Measurements from ENCODE around the gene NF1. TPM values are rescaled to one million over a fixed set of nuclear protein-coding genes. Genes with fewer than 3 reads are reported as not detected.

Gene NF1
- total and polyA plus RNA-seq, 4 donors: 8.4 to 116 (median 25.5) TPM

DNA sequence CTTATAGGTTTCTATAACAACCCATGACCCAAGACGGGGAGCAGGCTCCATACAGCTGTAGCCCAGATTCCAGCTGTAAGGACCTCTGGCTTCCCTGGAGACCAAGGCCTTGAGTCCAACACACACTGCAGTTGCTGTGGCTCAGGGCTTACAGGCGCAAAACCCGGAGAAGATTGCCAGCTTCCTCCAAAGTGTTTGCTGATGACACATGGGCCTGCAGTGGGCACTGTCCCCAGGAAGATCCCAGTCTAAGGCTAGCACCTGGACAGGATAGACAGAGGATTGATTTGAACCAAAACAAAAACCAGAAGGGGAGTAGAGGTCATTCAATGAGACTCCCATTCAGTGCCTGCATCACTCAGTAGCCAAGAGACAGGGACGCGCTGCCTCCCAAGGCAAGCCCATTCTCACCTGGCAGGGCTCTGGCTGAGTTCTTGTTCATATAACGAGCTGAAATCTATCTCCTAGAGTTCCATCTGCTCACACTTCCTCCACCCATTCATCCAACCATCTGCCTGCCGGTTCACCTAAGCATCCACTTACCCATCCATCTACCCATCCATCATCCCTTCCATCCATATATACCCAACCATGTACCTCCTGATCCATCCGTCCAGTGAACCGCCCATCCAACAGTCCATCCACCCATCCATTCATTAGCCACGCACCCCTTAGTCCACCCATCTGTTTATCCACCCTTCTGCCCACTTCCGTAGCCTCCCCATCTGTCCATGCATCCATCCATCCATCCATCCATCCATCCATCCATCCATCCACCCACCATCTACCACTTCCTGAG lies 306.9 kb downstream of the NF1 start:
- TF ChIP-seq, protein P1, sequence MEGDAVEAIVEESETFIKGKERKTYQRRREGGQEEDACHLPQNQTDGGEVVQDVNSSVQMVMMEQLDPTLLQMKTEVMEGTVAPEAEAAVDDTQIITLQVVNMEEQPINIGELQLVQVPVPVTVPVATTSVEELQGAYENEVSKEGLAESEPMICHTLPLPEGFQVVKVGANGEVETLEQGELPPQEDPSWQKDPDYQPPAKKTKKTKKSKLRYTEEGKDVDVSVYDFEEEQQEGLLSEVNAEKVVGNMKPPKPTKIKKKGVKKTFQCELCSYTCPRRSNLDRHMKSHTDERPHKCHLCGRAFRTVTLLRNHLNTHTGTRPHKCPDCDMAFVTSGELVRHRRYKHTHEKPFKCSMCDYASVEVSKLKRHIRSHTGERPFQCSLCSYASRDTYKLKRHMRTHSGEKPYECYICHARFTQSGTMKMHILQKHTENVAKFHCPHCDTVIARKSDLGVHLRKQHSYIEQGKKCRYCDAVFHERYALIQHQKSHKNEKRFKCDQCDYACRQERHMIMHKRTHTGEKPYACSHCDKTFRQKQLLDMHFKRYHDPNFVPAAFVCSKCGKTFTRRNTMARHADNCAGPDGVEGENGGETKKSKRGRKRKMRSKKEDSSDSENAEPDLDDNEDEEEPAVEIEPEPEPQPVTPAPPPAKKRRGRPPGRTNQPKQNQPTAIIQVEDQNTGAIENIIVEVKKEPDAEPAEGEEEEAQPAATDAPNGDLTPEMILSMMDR (IDR thresholded peaks at IDR 0.05; ENCODE audit: control extremely low read depth, extremely low read depth): no peak
- no peaks in the 10 kb centered on the region for H3K4me1 ChIP-seq (ENCODE audit: control insufficient read depth in 5 of 5, insufficient read depth in 5 of 5, low read length in 5 of 5)
- H3K27ac ChIP-seq (ENCODE audit: low read depth in 1 of 2, low read length in 1 of 2): no peak overlapping the region

DNA sequence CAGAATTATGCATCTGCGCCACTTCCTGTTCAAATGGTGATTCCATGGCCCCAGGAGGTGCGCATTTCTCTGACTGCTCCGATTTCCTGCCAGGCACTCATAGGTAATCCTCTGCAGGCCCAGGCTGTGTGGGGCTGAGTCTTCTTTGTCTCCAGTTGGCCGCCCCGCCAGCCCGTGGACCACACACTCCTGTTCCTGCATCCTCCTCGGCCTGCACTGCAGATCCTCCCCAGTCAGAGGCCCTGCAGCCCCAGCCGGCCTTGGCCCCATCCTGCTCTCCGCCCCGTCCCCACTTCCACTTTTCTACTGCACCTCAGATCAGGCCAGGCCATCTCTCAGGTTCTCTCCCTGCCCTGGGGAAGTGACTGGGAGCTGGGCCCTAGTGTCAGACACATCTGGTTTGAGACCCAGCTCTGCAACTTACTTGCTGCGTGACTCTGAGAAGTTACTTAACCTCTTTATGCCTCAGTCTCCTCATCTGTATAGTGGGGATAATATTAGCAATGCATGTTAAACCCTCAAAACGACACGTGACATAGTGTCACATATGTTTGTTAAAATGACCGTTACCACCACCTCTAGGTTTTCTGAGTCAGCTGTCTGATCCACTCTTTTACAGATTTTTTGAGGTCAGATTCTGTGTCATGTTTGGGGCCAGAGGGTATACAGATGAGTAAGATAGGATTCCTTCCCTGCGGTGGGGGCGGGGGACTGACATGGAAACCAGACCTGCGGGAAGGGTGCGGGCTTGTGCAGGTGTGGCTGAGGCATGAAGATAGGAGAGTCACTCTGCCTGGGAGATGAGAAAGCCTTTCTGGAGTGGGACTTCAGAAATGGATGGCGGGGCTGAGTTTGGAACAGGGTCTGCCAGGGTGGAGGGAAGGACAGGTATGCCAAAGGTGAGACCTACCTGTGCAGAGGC lies 309.5 kb downstream of the NF1 start:
- H3K9ac ChIP-seq (ENCODE audit: insufficient read depth in 1 of 2, low read length in 2 of 2): no peak overlapping the region
- H3K27me3 ChIP-seq (ENCODE audit: control insufficient read depth in 3 of 3, insufficient read depth in 3 of 3, low read length in 2 of 3): peaks cover 0 to 2% (median 0%) of the 10 kb centered on the region in 3 donors
- 66 to 79% methylated on average over 19 of the region's 19 CpGs for WGBS, 2 donors
- no peak overlapping the region for H3K27ac ChIP-seq (ENCODE audit: low read depth in 1 of 2, low read length in 1 of 2)
- H3K4me3 ChIP-seq: no peak overlapping the region
- H3K4me1 ChIP-seq (ENCODE audit: control insufficient read depth in 5 of 5, insufficient read depth in 5 of 5, low read length in 5 of 5): no peaks in the 10 kb centered on the region
- TF ChIP-seq, protein P1 (IDR thresholded peaks at IDR 0.05; ENCODE audit: control extremely low read depth, extremely low read depth): no peak
- no peaks in the 10 kb centered on the region for H3K9me3 ChIP-seq (ENCODE audit: control insufficient read depth in 4 of 4, insufficient read depth in 3 of 4, low read length in 3 of 4)
- no peaks in the 10 kb centered on the region for H3K36me3 ChIP-seq (ENCODE audit: control insufficient read depth in 4 of 4, insufficient read depth in 4 of 4, low read length in 4 of 4)
- no peak for DNase-seq
- no peak for ATAC-seq (ENCODE audit: insufficient read depth, low FRiP score)

More for the DNA sequence above, 306.9 kb downstream of the NF1 start:
- no peak overlapping the region for H3K9ac ChIP-seq (ENCODE audit: insufficient read depth in 1 of 2, low read length in 2 of 2)
- 85 to 94% methylated on average over 11 of the region's 11 CpGs for WGBS, 2 donors
- ATAC-seq (ENCODE audit: insufficient read depth, low FRiP score) (no peak), DNase-seq (no peak)
- no peak overlapping the region for H3K4me3 ChIP-seq
- peaks cover 0 to 2% (median 0%) of the 10 kb centered on the region in 3 donors for H3K27me3 ChIP-seq (ENCODE audit: control insufficient read depth in 3 of 3, insufficient read depth in 3 of 3, low read length in 2 of 3)
- H3K9me3 ChIP-seq (ENCODE audit: control insufficient read depth in 4 of 4, insufficient read depth in 3 of 4, low read length in 3 of 4): no peaks in the 10 kb centered on the region
- H3K36me3 ChIP-seq (ENCODE audit: control insufficient read depth in 4 of 4, insufficient read depth in 4 of 4, low read length in 4 of 4): no peaks in the 10 kb centered on the region

- ATAC-seq (ENCODE audit: insufficient read depth, low FRiP score): no peak
Measured at GRCh38 chr17:31405890-31406371, 311.2 kb downstream of the NF1 start.

More at GRCh38 chr17:31405890-31406371, 311.2 kb downstream of the NF1 start:
- TF ChIP-seq, protein P1 (IDR thresholded peaks at IDR 0.05; ENCODE audit: control extremely low read depth, extremely low read depth): no peak
- 66 to 74% methylated on average over 5 of the region's 5 CpGs for WGBS, 2 donors
- Histone ChIP-seq H3K9ac (ENCODE audit: insufficient read depth in 1 of 2, low read length in 2 of 2) (no peak overlapping the region), H3K36me3 (ENCODE audit: control insufficient read depth in 4 of 4, insufficient read depth in 4 of 4, low read length in 4 of 4) (no peaks in the 10 kb centered on the region), H3K27me3 (ENCODE audit: control insufficient read depth in 3 of 3, insufficient read depth in 3 of 3, low read length in 2 of 3) (peaks cover 0 to 2% (median 0%) of the 10 kb centered on the region in 3 donors), H3K9me3 (ENCODE audit: control insufficient read depth in 4 of 4, insufficient read depth in 3 of 4, low read length in 3 of 4) (no peaks in the 10 kb centered on the region), H3K27ac (ENCODE audit: low read depth in 1 of 2, low read length in 1 of 2) (no peak overlapping the region), H3K4me1 (ENCODE audit: control insufficient read depth in 5 of 5, insufficient read depth in 5 of 5, low read length in 5 of 5) (no peaks in the 10 kb centered on the region), H3K4me3 (no peak overlapping the region)
- no peak for DNase-seq

Data from lung (tissue), 12 donors.